ENCODE results near the gene NDUFA12.
A peak's percentile ranks its signal among the peaks of the same experiment; 100 is the strongest.
"Not testable (repeated sequence)": the region's sequence is repeated elsewhere in the genome, so short reads cannot be mapped to it uniquely, and the experiment has no call there.

Gene NDUFA12

DNA sequence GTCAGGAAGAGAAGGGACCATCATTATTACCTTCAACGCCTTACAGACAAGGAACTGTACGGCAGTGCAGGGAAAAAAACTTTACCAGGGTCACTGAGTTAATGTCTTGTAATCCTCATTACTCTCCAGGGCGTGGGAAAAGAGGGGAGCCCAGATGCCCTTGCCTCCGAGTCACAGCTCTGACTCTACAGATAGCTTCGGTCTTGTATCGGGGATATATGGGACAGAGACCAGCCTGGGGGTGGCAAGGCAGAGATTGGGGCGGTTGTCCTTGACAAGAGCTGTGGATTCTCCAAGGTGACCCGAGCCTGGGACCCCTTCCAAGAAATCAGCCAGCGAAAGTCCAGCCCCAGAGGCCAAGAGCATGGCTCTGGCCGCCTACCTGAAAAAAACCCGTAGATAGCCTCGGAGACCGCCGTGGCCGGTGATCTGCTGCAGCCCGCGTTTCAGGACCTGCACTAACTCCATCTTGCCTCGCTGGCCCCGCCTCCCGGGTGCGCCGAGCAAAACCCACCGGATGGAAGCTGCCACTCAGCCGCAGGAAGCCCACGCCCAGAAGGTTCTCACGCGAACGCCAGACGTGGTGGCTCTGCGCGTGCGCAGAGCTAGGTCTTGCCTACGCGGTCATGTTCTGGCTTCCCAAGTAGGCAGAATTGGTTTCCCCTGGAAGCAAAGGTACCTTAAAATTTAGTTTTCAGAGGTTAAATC is at the start of gene NDUFA12:
TSS of gene NDUFA12 (minus strand) at position 485 of the 708 bp plus-strand sequence. CDS start at position 468, 17 bp downstream.
- DNase-seq, result peak; percentile 95

GRCh38 chr12:95051241-95051640 is 47.7 kb upstream of the NDUFA12 start:
- no peak for DNase-seq

DNA sequence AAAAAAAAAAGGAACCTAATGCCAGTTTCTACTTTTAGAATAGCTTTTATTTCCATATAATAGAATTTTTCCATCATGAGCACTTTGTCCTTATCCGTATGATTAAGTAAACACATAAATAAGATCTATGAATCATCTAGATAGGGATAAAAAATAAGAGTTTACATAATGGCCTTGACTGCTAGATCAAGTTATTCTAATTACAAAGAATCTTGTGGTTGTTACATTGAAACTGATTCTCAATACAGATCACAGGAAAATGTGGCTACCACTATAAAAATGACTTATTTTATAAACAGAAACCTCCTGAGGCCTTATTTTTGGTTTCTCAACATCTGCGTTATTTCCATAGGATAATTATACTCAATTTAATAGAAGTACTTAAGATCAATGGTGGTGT is 34.4 kb upstream of the NDUFA12 start:
- no peak for DNase-seq

DNA sequence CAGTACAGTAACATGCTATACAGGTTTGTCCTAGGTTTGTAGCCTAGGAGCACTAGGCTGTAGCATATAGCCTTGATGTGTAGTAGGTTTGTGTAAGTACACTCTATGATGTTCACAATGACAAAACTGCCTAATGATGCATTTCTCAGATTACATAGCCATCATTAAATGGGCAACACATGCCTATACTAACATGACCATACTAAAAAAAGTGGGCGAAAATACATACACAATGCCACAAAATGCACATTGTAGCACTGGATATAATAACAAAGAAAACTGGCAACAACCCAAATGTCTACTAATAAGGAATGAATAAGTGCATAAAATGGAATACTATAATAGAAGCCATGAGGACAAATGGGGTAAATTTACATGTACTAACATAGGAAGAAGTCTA is 31.3 kb upstream of the NDUFA12 start:
- no peak for DNase-seq

GRCh38 chr12:95022477-95022876 is 19.0 kb upstream of the NDUFA12 start:
- no peak for DNase-seq

- no peak for DNase-seq
Observed at GRCh38 chr12:95017482-95017881, 14.0 kb upstream of the NDUFA12 start.

GRCh38 chr12:95016120-95016519 is 12.6 kb upstream of the NDUFA12 start:
- no peak for DNase-seq

- DNase-seq, result no peak
Observed at GRCh38 chr12:95014554-95014953, 11.1 kb upstream of the NDUFA12 start.

GRCh38 chr12:95006206-95006605 is 2.7 kb upstream of the NDUFA12 start:
- DNase-seq, result no peak

- DNase-seq, result no peak
Observed at GRCh38 chr12:95004610-95005009, 1.1 kb upstream of the NDUFA12 start.

DNA sequence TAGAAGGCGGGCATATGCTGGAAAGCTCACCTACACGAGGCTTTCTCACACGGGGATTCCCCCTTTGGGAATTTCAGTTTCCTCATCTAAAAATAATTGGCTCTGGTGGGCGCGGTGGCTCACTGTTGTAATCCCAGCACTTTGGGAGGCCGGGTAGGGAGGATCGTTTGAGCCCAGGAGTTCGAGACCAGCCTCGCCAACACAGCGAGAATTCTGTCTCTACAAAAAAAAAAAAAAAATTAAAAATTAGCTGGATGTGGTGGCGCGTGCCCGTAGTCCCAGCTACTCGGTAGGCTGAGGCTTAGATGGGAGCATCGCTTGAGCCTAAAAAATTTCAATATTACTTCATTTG is 400 bp upstream of the NDUFA12 start:
- no peak for DNase-seq

DNA sequence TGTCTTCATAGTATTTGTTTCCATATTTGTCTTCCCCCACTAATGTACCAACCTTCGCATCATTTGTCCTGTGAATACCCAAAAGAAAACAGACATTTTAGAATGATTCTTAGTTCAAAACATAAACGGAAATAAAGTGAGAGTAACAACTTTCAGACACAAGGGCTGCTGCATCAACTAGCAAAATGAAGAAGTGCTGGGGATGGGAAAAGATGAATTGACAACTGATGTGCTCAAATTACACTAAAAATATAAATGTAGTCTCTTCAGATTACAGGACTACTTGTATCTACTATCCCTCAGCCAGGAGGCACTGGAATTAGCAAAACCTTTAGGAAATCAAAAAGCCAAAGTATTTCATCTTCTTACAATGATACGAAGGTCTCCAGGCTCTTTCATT is 743 bp downstream of the NDUFA12 start:
- DNase-seq, result no peak

DNA sequence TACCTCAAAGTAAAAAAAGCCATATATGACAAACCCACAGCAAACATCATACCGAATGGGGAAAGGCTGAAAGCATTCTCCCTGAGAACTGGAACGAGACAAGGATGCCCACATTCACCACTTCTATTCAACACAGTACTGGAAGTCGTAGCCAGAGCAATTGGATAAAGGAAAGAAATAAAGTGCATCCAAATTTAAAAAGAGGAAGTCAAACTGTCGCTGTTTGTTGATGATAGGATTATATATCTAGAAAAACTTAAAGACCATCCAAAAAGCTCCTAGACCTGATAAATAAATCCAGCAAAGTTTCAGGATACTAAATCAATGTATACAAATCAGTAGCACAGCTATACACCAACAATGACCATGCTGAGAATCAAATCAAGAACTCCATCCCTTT is 5.2 kb downstream of the NDUFA12 start:
- no peak for DNase-seq

GRCh38 chr12:94997726-94998125 is 5.8 kb downstream of the NDUFA12 start:
- DNase-seq, result no peak

DNA sequence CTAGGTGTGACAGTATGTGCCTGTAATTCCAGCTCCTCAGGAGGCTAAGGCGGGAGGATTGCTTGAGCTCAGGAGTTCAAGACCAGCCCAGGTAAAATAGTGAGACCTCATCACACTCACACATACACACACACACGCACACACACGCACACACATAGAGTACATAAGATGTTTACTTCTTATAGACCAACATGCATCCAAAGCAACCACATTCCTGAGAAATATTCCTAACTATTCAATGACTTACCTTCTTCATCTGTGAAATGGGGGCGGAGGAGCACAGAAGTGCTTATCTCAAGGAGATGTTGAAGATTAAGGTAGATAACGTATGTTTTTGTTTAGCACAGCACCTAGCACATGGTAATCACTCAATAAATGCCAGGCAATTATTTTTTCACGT is 6.4 kb downstream of the NDUFA12 start:
- no peak for DNase-seq

DNA sequence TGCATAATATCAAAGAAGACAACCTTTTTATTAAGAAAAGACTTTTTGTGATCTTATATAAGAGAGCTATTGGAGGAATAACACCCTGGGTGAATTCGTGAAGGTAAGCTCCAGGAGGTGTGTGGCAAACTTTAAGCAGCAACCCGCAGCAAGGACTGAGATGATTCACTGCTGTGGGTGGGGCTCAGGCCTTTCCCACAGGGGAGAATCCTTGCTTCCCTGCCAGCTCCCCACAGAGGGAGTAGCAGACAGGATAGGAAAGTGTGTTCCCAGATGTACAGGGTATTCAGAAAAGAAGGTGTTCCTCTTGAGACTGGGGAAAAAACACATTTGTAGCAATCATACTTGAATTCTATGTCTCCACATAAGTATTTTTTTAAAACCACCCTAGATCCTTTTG is 9.2 kb downstream of the NDUFA12 start:
- DNase-seq, result peak; percentile 87

DNA sequence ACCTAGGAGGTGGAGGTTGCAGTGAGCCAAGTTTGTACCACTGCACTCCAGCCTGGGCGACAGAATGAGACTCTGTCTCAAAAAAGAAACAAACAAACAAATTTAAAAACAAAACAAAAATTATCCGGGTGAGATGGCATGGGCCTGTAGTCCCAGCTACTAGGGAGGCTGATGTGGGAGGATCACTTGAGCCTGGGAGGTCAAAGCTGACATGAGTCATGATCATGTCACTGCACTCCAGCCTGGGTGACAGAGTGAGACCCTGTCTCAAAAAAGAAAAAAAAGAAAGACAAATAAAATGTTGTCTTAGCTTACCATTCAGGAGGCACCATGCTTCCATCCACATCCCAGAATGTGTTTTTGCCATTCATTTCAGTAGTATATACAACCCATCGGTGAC is 9.6 kb downstream of the NDUFA12 start:
- not testable (repeated sequence) for DNase-seq

DNA sequence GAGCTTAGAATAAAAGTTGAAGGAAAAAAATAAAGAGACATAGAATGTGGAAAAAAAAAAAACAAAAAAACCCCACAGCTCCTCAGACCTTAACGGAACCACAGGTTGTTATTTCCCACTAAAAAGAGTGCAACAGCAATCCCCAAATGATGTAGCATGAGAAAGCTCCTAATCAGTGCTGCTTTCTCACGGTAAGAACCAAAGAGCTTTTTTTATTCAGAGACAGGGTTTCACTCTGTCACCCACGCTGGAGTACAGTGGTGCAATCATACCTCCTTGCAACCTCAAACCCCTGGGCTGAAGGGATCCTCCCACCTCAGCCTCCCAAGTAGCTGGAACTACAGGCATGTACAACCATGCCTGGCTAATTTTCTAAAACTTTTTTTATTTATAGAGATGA is 13.3 kb downstream of the NDUFA12 start:
- no peak for DNase-seq

DNA sequence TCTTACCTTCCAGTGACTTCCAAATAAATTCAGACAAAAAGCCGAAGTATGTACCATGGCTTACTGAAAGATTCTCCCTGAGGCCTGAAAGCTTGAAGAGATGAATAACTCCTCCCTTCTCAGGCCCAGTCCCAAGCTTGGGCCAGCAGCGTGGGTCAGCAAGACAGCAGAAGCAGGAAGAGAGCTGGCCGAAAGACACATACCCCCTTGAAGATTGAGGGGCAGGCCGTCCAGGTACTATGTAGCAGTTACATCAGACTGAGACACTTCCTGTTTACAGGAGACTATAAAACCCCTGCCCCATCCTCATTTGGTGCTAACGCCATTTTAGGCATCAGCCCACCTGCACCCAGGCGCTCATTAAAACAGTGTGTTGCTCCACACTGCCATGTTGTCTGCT is 15.0 kb downstream of the NDUFA12 start:
- DNase-seq, result no peak

DNA sequence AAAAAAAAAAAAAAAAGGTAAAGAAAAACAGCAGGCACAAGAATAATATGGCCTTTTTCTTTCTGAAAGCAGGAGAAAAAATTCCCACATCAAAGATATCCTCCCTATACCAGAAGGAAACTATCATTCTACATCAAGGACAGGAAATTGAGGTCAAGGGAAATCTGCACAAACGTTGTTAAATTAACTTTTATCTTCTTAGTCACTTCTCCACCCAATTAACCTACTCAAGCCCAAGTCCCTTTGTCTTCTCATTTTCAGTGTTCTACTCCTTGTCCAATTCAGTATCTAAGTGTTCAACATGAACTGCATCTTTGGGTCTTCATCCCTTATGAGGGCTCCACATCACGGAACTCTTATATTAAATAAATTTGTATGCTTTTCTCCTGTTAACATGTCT is 15.7 kb downstream of the NDUFA12 start:
- DNase-seq, result no peak

DNA sequence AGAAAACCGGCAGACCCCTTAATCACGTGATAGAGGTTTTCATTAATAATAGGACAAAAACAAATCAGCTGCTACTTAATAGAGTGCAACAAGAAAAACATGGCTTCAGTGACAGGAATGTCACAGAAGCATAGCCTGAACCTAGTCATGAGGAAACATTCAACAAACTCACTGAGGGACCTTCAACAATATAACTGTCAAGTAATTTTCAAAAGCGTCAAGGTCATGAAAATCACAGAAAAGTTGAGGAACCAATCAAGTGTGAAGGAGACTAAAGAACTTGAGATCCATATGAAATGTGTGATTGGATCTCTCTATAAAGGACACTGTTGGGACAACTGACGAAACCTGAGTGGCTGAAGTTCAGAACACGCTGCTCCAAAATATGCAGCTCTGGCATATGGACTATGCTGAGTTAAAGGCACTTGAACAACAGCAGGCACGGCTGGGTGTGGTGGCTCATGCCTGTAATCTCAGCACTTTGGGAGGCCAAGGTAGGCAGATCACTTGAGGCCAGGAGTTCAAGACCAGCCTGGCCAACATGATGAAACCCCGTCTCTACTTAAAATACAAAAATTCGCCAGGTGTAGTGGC is 16.3 kb downstream of the NDUFA12 start:
- DNase-seq, result no peak

- DNase-seq, result not testable (repeated sequence)
Observed at GRCh38 chr12:94985099-94985498, 18.4 kb downstream of the NDUFA12 start.

DNA sequence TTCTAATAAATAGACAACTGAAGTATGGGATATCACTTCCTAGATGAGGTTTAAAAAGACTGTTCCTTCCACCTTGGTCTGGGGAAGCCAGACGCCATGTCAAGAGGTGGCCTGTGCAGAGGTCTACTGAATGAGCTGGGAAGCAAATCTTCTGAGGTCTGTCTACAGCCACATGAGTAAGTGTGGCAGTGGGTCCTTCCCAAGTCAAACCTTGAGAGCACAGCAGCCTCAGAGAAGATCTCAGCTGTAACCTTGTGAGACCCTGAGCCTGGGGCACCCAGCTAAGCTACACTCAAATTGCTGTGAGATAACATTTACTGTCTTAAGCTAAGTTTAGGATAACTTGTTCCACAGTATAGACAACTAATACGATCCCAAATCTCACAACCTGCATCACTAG is 20.2 kb downstream of the NDUFA12 start:
- no peak for DNase-seq

- no peak for DNase-seq
Observed at GRCh38 chr12:94982456-94982855, 21.0 kb downstream of the NDUFA12 start.

DNA sequence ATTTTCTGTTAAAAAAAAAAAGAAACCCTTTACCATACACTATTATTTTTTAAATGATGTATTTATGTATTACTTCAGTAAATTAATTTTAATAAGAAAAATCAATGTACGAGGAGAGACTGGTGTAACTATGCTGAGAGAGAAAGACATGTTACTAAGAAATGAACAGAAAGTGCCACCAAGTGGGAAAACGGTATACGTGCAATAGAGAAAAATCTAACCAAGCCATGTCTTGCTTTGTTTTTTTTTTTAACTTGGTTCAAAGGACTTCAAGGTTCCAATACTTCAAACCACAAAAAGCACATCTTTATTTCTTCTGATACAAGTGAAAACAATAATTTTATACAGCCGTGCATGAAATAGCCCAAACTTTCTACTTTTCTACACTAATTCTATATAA is 22.9 kb downstream of the NDUFA12 start:
- DNase-seq, result no peak

All from NCI-H226 (cell line).